ENCODE results near the gene ATP11C. TPM values are rescaled to one million over a fixed set of nuclear protein-coding genes. Genes with fewer than 3 reads are reported as not detected.

The ATP11C gene
- total and polyA plus RNA-seq, 12 donors = 1.8 to 8.5 (median 2.9) TPM

DNA sequence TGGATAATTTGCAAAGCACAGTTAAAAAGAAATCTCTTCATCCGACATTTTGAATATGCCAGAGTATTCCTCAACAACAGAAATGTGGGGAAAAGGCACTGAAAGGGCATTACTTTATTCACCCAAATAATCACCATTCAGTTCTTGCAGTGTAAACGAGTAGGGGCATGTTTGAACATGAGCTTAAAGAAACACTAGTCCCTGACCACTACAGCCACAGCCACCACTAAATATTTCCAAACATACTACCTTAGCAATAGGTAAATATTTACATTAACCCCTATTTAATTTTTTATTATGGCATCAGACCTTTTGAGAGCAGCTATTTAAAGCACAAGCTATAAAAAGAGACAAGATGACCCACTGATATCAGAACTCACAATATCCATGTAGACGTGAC, 252.5 kb downstream of the ATP11C start:
- no peak overlapping the region for H3K27ac ChIP-seq
- H3K9me3 ChIP-seq = peaks cover 0 to 7% (median 0%) of the 10 kb centered on the region in 11 donors
- intact Hi-C loops (cut with DNase I) = no loop called here
- no peaks in the 10 kb centered on the region for H3K27me3 ChIP-seq
- no peak for DNase-seq
- H3K36me3 ChIP-seq = no peaks in the 10 kb centered on the region
- TF ChIP-seq, protein P1, sequence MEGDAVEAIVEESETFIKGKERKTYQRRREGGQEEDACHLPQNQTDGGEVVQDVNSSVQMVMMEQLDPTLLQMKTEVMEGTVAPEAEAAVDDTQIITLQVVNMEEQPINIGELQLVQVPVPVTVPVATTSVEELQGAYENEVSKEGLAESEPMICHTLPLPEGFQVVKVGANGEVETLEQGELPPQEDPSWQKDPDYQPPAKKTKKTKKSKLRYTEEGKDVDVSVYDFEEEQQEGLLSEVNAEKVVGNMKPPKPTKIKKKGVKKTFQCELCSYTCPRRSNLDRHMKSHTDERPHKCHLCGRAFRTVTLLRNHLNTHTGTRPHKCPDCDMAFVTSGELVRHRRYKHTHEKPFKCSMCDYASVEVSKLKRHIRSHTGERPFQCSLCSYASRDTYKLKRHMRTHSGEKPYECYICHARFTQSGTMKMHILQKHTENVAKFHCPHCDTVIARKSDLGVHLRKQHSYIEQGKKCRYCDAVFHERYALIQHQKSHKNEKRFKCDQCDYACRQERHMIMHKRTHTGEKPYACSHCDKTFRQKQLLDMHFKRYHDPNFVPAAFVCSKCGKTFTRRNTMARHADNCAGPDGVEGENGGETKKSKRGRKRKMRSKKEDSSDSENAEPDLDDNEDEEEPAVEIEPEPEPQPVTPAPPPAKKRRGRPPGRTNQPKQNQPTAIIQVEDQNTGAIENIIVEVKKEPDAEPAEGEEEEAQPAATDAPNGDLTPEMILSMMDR (IDR thresholded peaks at IDR 0.05) = no peak
- no peak overlapping the region for H3K4me3 ChIP-seq
- WGBS, 2 donors = 57 to 70% methylated on average over 3 of the region's 3 CpGs
- no peak for ATAC-seq
- H3K4me1 ChIP-seq = no peaks in the 10 kb centered on the region

Small RNA genes lying within 50 kb of the gene (microRNA-seq; reads per million reads assigned to microRNA genes)
- gene MIR505 = 38.3 to 70.6 reads per million in 2 donors

Other genes starting within 250 kb of the ATP11C start
- 1 to 10 TPM in 2 of 10 donors, under 1 TPM in 8; 0.06 to 1.9 (median 0.51) TPM for gene MCF2, start 224.9 kb downstream of the ATP11C start, total RNA-seq
- gene MCF2, start 224.9 kb downstream of the ATP11C start, polyA plus RNA-seq = 1 to 10 TPM in 1 of 2 donors, under 1 TPM in 1; 0.03 to 4.5 TPM
- not detected for gene CXorf66, start 32.5 kb upstream of the ATP11C start, total RNA-seq
- gene CXorf66, start 32.5 kb upstream of the ATP11C start, polyA plus RNA-seq = not detected

Measured in heart right ventricle (tissue), 16 donors.